GM12801 (cell line): ENCODE measurements around the gene KMT2E.

ENCODE experiments used
- CTCF ChIP-seq: IDR thresholded peaks from one replicate; pipeline ENCODE4 v1.5.1; 2011; ENCODE audit warnings: control low read depth; ENCODE audit not compliant: insufficient read length; ENCODE audit errors: extremely low read depth

KMT2E gene

GRCh38 chr7:105133358-105133757 lies 119.4 kb downstream of the KMT2E start:
- TF ChIP-seq CTCF = no peak

- TF ChIP-seq CTCF = no peak
Observed at GRCh38 chr7:105133986-105134655, 120.1 kb downstream of the KMT2E start.

- TF ChIP-seq CTCF = no peak
Observed at GRCh38 chr7:105136221-105136620, 122.2 kb downstream of the KMT2E start.

GRCh38 chr7:105137898-105138297 lies 123.9 kb downstream of the KMT2E start:
- TF ChIP-seq CTCF = no peak

- TF ChIP-seq CTCF = no peak
Observed at GRCh38 chr7:105139381-105139780, 125.4 kb downstream of the KMT2E start.

- no peak for TF ChIP-seq CTCF
Observed at GRCh38 chr7:105141068-105141467, 127.1 kb downstream of the KMT2E start.

GRCh38 chr7:105149827-105150226 lies 135.8 kb downstream of the KMT2E start:
- TF ChIP-seq CTCF = no peak

- no peak for TF ChIP-seq CTCF
Observed at GRCh38 chr7:105151152-105151551, 137.1 kb downstream of the KMT2E start.
